Stimulated activated CD4-positive, alpha-beta T cell treated with anti-CD3 and anti-CD28 coated beads, Interleukin-4, amount 100 ng/mL, for 4 hours (primary cell): ENCODE data around the gene SAPCD1.
A peak's percentile ranks its signal among the peaks of the same experiment; 100 is the strongest.
"Not testable (repeated sequence)": the region's sequence is repeated elsewhere in the genome, so short reads cannot be mapped to it uniquely, and the experiment has no call there.

Experiments used
- DNase-seq, 2 experiments: peaks; one replicate each; pipeline ENCODE4 v3.0.0-alpha.2; 2020

SAPCD1 gene

GRCh38 chr6:31805939-31806469 is 43.5 kb downstream of the SAPCD1 start:
- no peak for DNase-seq

GRCh38 chr6:31806470-31807272 is 44.2 kb downstream of the SAPCD1 start, which contains the start of gene LSM2:
TSS of gene LSM2 (minus strand) at chr6:31806966. CDS start at chr6:31806757, 209 bp downstream.
- peak; percentile 96 to 97 for DNase-seq

- not testable (repeated sequence) for DNase-seq
Observed at GRCh38 chr6:31808599-31808998, 46.1 kb downstream of the SAPCD1 start.

GRCh38 chr6:31811645-31812044 is 49.2 kb downstream of the SAPCD1 start:
- DNase-seq, result no peak

- DNase-seq, result no peak
Observed at GRCh38 chr6:31813465-31813849, 51.0 kb downstream of the SAPCD1 start.
